ENCODE measurements around the gene WBP1L. TPM values are rescaled to one million over a fixed set of nuclear protein-coding genes. Genes with fewer than 3 reads are reported as not detected.

Gene WBP1L
- total RNA-seq, 3 donors from 2014 or later = 12.8 to 15.1 (median 14.0) TPM

GRCh38 chr10:102775935-102776669, 32.4 kb downstream of the WBP1L start:
- no peaks in the 10 kb centered on the region for H3K27me3 Mint-ChIP-seq (ENCODE audit: low read depth)
- H3K36me3 Mint-ChIP-seq (ENCODE audit: insufficient read depth) = peaks cover 10% of the 10 kb centered on the region
- H3K9me3 Mint-ChIP-seq = no peaks in the 10 kb centered on the region
- peaks cover 57% of the 10 kb centered on the region for H3K4me1 Mint-ChIP-seq (ENCODE audit: low read depth)
- ATAC-seq = peak; percentile 57 to 72
- peak overlapping the region; percentile 40 for H3K4me3 Mint-ChIP-seq
- peak; percentile 12 for DNase-seq

- ATAC-seq (peak; percentile 39 to 47), DNase-seq (no peak)
- Mint-ChIP-seq H3K9me3 (no peaks in the 10 kb centered on the region), H3K36me3 (ENCODE audit: insufficient read depth) (peaks cover 10% of the 10 kb centered on the region), H3K27me3 (ENCODE audit: low read depth) (no peaks in the 10 kb centered on the region), H3K4me1 (ENCODE audit: low read depth) (peaks cover 57% of the 10 kb centered on the region), H3K4me3 (no peak overlapping the region)
These were observed 33.2 kb downstream of the WBP1L start for GRCh38 chr10:102776779-102777456.

GRCh38 chr10:102777711-102778453, 34.1 kb downstream of the WBP1L start:
- ATAC-seq (no peak), DNase-seq (no peak)
- Mint-ChIP-seq H3K4me1 (ENCODE audit: low read depth) (peaks cover 61% of the 10 kb centered on the region), H3K27me3 (ENCODE audit: low read depth) (no peaks in the 10 kb centered on the region), H3K4me3 (no peak overlapping the region), H3K36me3 (ENCODE audit: insufficient read depth) (peaks cover 10% of the 10 kb centered on the region), H3K9me3 (no peaks in the 10 kb centered on the region)

- Mint-ChIP-seq H3K9me3 (no peaks in the 10 kb centered on the region), H3K27me3 (ENCODE audit: low read depth) (no peaks in the 10 kb centered on the region), H3K4me1 (ENCODE audit: low read depth) (peaks cover 56% of the 10 kb centered on the region), H3K36me3 (ENCODE audit: insufficient read depth) (peaks cover 10% of the 10 kb centered on the region), H3K4me3 (no peak overlapping the region)
- DNase-seq (no peak), ATAC-seq (no peak)
These were observed 35.0 kb downstream of the WBP1L start for GRCh38 chr10:102778781-102779180.

- no peak for ATAC-seq
- Mint-ChIP-seq H3K9me3 (no peaks in the 10 kb centered on the region), H3K4me1 (ENCODE audit: low read depth) (peaks cover 51% of the 10 kb centered on the region), H3K27me3 (ENCODE audit: low read depth) (no peaks in the 10 kb centered on the region), H3K4me3 (no peak overlapping the region), H3K36me3 (ENCODE audit: insufficient read depth) (peaks cover 9% of the 10 kb centered on the region)
- DNase-seq = no peak
These were observed 36.2 kb downstream of the WBP1L start for GRCh38 chr10:102779680-102780526.

- Mint-ChIP-seq H3K27me3 (ENCODE audit: low read depth) (no peaks in the 10 kb centered on the region), H3K9me3 (no peaks in the 10 kb centered on the region), H3K4me1 (ENCODE audit: low read depth) (peaks cover 46% of the 10 kb centered on the region), H3K36me3 (ENCODE audit: insufficient read depth) (peaks cover 9% of the 10 kb centered on the region), H3K4me3 (no peak overlapping the region)
- ATAC-seq = no peak
- DNase-seq = no peak
These were observed 36.7 kb downstream of the WBP1L start for GRCh38 chr10:102780527-102780808.

- no peak for ATAC-seq
- peaks cover 46% of the 10 kb centered on the region for H3K4me1 Mint-ChIP-seq (ENCODE audit: low read depth)
- peaks cover 9% of the 10 kb centered on the region for H3K36me3 Mint-ChIP-seq (ENCODE audit: insufficient read depth)
- H3K9me3 Mint-ChIP-seq = no peaks in the 10 kb centered on the region
- no peak for DNase-seq
- no peaks in the 10 kb centered on the region for H3K27me3 Mint-ChIP-seq (ENCODE audit: low read depth)
- H3K4me3 Mint-ChIP-seq = no peak overlapping the region
These were observed 37.6 kb downstream of the WBP1L start for GRCh38 chr10:102781090-102781920.

- no peaks in the 10 kb centered on the region for H3K9me3 Mint-ChIP-seq
- H3K36me3 Mint-ChIP-seq (ENCODE audit: insufficient read depth) = peaks cover 9% of the 10 kb centered on the region
- peaks cover 41% of the 10 kb centered on the region for H3K4me1 Mint-ChIP-seq (ENCODE audit: low read depth)
- DNase-seq (no peak), ATAC-seq (no peak)
- H3K4me3 Mint-ChIP-seq = no peak overlapping the region
- H3K27me3 Mint-ChIP-seq (ENCODE audit: low read depth) = no peaks in the 10 kb centered on the region
These were observed 38.3 kb downstream of the WBP1L start for GRCh38 chr10:102781921-102782557.

- Mint-ChIP-seq H3K4me3 (no peak overlapping the region), H3K4me1 (ENCODE audit: low read depth) (peaks cover 42% of the 10 kb centered on the region), H3K9me3 (no peaks in the 10 kb centered on the region), H3K36me3 (ENCODE audit: insufficient read depth) (peaks cover 11% of the 10 kb centered on the region), H3K27me3 (ENCODE audit: low read depth) (no peaks in the 10 kb centered on the region)
- ATAC-seq (no peak), DNase-seq (no peak)
These were observed 39.2 kb downstream of the WBP1L start for GRCh38 chr10:102782673-102783551.

- H3K4me1 Mint-ChIP-seq (ENCODE audit: low read depth) = peaks cover 38% of the 10 kb centered on the region
- no peak for ATAC-seq
- H3K36me3 Mint-ChIP-seq (ENCODE audit: insufficient read depth) = peaks cover 11% of the 10 kb centered on the region
- H3K27me3 Mint-ChIP-seq (ENCODE audit: low read depth) = no peaks in the 10 kb centered on the region
- H3K4me3 Mint-ChIP-seq = no peak overlapping the region
- no peaks in the 10 kb centered on the region for H3K9me3 Mint-ChIP-seq
- DNase-seq = no peak
These were observed 39.8 kb downstream of the WBP1L start for GRCh38 chr10:102783568-102783967.

GRCh38 chr10:102785818-102786217, 42.1 kb downstream of the WBP1L start:
- Mint-ChIP-seq H3K4me1 (ENCODE audit: low read depth) (peaks cover 31% of the 10 kb centered on the region), H3K4me3 (no peak overlapping the region), H3K9me3 (peaks cover 5% of the 10 kb centered on the region), H3K27me3 (ENCODE audit: low read depth) (no peaks in the 10 kb centered on the region), H3K36me3 (ENCODE audit: insufficient read depth) (peaks cover 13% of the 10 kb centered on the region)
- ATAC-seq (no peak), DNase-seq (no peak)

GRCh38 chr10:102791754-102792395, 48.1 kb downstream of the WBP1L start:
- DNase-seq = no peak
- Mint-ChIP-seq H3K9me3 (peaks cover 5% of the 10 kb centered on the region), H3K4me3 (no peak overlapping the region), H3K36me3 (ENCODE audit: insufficient read depth) (peaks cover 11% of the 10 kb centered on the region), H3K4me1 (ENCODE audit: low read depth) (peaks cover 41% of the 10 kb centered on the region), H3K27me3 (ENCODE audit: low read depth) (no peaks in the 10 kb centered on the region)
- no peak for ATAC-seq

Measured in activated T-cell treated with anti-CD3 and anti-CD28 coated beads, Interleukin-2, amount 50 U/mL, for 4 hours (primary cell).